Tibial nerve (tissue), 4 donors: ENCODE data around the gene OMP. TPM values are rescaled to one million over a fixed set of nuclear protein-coding genes. Genes with fewer than 3 reads are reported as not detected.

Experiments used
- DNase-seq, 2 donors: peaks; one replicate each; pipeline ENCODE4 v3.0.0-alpha.2; 2019; ENCODE audit warnings: low spot score in 2 of 2
- H3K27ac ChIP-seq, 4 donors: fragments of 200-600 bp; sonication (generic) in 3 of 4; one replicate each; pipeline ENCODE4 v1.5.1; 2017 to 2019; ENCODE audit warnings: mild to moderate bottlenecking in 1 of 4
- H3K27me3 ChIP-seq, 2 donors: fragments of 200-600 bp; sonication (generic) in 1 of 2; one replicate each; pipeline versions ENCODE4 v1.5.1 to v1.6.0; 2017 to 2019
- H3K36me3 ChIP-seq, 3 donors: fragments of 200-600 bp; sonication (generic); one replicate each; pipeline ENCODE4 v1.5.1; 2018 to 2019
- H3K4me1 ChIP-seq, 4 donors: fragments of 200-600 bp; sonication (generic) in 3 of 4; one replicate each; pipeline ENCODE4 v1.5.1; 2017 to 2019
- H3K4me3 ChIP-seq, 4 donors: fragments of 200-600 bp; sonication (generic) in 3 of 4; one replicate each; pipeline ENCODE4 v1.5.1; 2017 to 2019; ENCODE audit warnings: mild to moderate bottlenecking in 1 of 4, moderate library complexity in 1 of 4
- H3K9me3 ChIP-seq, 4 donors: fragments of 200-600 bp; sonication (generic) in 3 of 4; one replicate each; pipeline ENCODE4 v1.5.1; 2017 to 2019
- EP300 ChIP-seq, 2 donors: sonication (generic); formaldehyde crosslinking; IDR thresholded peaks; one replicate each; pipeline ENCODE4 v1.6.1; 2017; ENCODE audit warnings: antibody characterized with exemption in 2 of 2, mild to moderate bottlenecking in 1 of 2
- POLR2A ChIP-seq, 2 donors: fragments of 450-650 bp; IDR thresholded peaks; one replicate each; pipeline ENCODE4 v1.6.1; 2017; ENCODE audit warnings: antibody characterized with exemption in 2 of 2, mild to moderate bottlenecking in 2 of 2, moderate library complexity in 2 of 2
- WGBS, 2 donors: methylation state at CpG; one replicate each; pipeline ENCODE4 v1.1.5; 2018; 5-methylcytosine and 5-hydroxymethylcytosine counted together
- total RNA-seq, 4 donors: library from RNA; depleted of rRNA; stranded (reverse); fragments of >200 nt; gene quantifications; one replicate each; pipeline ENCODE4 v1.1.0, GENCODE V29; 2016
- TF ChIP-seq, protein P1 (sequence below), 5 experiments: fragments of 200-600 bp in 3 of 5; fragments of 450-650 bp in 2 of 5; sonication (generic) in 3 of 5; IDR thresholded peaks; one replicate each; pipeline ENCODE4 v1.5.1; 2016 to 2019; ENCODE audit warnings: antibody characterized with exemption in 5 of 5, mild to moderate bottlenecking in 3 of 5, moderate library complexity in 2 of 5

The OMP gene
- total RNA-seq, 4 donors from 2014 or later, result 9.9 TPM; not detected in 3

DNA sequence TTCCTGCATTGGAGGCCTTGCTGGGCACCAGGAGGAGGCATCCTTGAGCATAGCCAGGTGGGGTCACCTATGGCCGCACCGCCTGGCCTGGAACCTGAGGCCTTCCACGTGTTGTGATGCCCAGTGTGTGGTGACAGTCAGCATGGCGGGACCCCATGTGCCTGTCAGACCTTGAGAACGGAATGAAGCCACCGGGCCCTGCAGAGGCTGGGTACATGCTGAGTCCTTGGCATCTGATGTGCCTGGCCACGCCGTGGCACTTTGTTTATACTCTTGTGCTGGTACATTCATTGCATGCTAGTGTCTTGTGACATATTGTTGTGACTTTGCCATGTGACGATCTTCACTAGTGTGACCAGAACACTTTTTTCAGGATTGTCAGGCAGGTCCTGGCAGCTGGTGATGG lies 16.9 kb downstream of the OMP start:
- Histone ChIP-seq H3K4me3 (no peak overlapping the region), H3K4me1 (no peaks in the 10 kb centered on the region), H3K9me3 (no peaks in the 10 kb centered on the region), H3K36me3 (peaks cover 0 to 99% (median 0%) of the 10 kb centered on the region in 3 donors), H3K27me3 (no peaks in the 10 kb centered on the region), H3K27ac (no peak overlapping the region)
- TF ChIP-seq, protein P1, sequence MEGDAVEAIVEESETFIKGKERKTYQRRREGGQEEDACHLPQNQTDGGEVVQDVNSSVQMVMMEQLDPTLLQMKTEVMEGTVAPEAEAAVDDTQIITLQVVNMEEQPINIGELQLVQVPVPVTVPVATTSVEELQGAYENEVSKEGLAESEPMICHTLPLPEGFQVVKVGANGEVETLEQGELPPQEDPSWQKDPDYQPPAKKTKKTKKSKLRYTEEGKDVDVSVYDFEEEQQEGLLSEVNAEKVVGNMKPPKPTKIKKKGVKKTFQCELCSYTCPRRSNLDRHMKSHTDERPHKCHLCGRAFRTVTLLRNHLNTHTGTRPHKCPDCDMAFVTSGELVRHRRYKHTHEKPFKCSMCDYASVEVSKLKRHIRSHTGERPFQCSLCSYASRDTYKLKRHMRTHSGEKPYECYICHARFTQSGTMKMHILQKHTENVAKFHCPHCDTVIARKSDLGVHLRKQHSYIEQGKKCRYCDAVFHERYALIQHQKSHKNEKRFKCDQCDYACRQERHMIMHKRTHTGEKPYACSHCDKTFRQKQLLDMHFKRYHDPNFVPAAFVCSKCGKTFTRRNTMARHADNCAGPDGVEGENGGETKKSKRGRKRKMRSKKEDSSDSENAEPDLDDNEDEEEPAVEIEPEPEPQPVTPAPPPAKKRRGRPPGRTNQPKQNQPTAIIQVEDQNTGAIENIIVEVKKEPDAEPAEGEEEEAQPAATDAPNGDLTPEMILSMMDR (IDR thresholded peaks at IDR 0.05), result no peak
- TF ChIP-seq POLR2A (IDR thresholded peaks at IDR 0.05) (no peak), EP300 (IDR thresholded peaks at IDR 0.05) (no peak)
- WGBS, 2 donors, result 93% methylated on average over 4 to 9 of the region's 9 CpGs
- no peak for DNase-seq

DNA sequence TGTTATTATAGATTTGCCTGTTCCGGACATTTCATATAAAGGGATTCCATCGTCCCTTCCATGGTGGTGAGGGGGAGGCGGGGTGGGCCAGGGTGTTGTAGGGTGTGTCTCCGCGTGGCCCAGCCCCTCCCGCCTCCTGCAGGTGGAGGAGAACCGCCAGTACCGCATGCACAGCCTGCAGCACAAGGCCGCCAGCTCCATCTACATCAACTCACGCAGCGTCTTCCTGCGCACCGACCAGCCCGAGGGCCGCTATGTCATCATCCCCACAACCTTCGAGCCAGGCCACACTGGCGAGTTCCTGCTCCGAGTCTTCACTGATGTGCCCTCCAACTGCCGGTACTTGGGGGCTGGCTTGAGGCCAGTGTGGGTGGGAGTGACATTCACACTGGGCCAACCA lies 17.9 kb downstream of the OMP start:
- TF ChIP-seq POLR2A (IDR thresholded peaks at IDR 0.05), result no peak
- TF ChIP-seq, protein P1 (IDR thresholded peaks at IDR 0.05), result no peak
- TF ChIP-seq EP300 (IDR thresholded peaks at IDR 0.05), result no peak
- Histone ChIP-seq H3K4me1 (no peaks in the 10 kb centered on the region), H3K9me3 (no peaks in the 10 kb centered on the region), H3K4me3 (no peak overlapping the region), H3K36me3 (peaks cover 0 to 91% (median 0%) of the 10 kb centered on the region in 3 donors), H3K27ac (no peak overlapping the region), H3K27me3 (no peaks in the 10 kb centered on the region)
- WGBS, 2 donors, result 90 to 91% methylated on average over 19 of the region's 19 CpGs
- no peak for DNase-seq

DNA sequence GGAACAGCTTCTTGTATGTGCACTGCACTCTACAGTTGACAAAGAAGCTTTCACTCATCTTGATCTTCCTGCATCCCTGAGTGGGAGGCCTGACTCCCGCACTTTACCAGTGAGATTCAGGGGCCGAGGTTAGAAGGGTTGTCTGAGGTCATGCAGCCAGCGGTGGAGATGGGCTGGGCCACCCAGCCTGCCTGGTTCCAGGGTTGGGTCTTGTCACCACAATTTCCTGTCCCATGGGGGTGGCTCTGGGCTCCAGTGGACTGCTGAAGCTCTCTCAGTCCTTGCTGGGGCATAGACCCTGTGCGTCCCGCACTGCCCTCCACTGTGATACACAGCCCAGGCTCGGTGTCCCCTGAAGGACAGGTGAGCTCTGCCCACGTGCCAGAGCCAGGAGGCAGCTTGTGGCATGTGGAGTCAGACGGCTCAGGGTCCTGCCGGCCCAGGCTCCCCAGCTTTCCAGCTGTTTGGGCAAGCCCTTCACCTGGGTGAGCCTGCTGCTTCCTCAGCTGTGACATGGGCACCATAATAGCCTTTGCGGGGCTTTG lies 18.5 kb downstream of the OMP start:
- H3K4me3 ChIP-seq, result no peak overlapping the region
- peaks cover 0 to 85% (median 0%) of the 10 kb centered on the region in 3 donors for H3K36me3 ChIP-seq
- no peaks in the 10 kb centered on the region for H3K4me1 ChIP-seq
- WGBS, 2 donors, result 75 to 81% methylated on average over 3 to 10 of the region's 10 CpGs
- H3K27me3 ChIP-seq, result no peaks in the 10 kb centered on the region
- DNase-seq, result no peak
- no peaks in the 10 kb centered on the region for H3K9me3 ChIP-seq
- H3K27ac ChIP-seq, result no peak overlapping the region
- TF ChIP-seq POLR2A (IDR thresholded peaks at IDR 0.05) (no peak), EP300 (IDR thresholded peaks at IDR 0.05) (no peak)
- TF ChIP-seq, protein P1 (IDR thresholded peaks at IDR 0.05), result no peak

DNA sequence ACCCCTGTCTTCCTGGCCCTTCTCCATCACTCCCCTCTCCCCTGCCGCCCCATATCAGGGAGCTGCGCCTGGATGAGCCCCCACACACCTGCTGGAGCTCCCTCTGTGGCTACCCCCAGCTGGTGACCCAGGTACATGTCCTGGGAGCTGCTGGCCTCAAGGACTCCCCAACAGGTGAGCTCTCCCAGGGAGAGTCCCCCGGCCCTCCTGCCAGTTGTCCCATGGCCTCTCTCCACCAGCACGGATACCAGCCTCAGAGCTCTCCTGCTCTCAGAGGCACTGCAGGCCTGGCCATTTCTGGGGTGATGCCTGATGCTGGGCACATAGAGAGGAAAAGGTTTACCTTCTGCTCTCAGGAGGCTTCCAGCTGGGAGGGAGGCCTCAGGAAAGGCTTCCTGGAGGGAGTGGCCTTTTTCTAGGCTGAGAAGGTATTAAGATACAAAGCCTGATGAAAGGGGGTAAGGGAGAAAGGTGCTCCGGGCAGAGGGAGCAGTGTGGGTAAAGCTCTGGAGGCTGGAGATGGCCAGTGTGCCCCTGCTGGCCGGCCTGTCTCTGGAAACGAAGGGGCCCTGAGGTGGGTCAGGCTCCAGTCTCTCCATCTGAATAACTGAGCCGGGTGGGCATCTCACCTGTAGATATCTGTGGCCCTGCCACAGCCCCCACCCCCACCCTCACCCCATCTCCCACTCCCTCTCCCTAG lies 19.4 kb downstream of the OMP start:
- Histone ChIP-seq H3K27ac (no peak overlapping the region), H3K4me1 (peaks cover 0 to 5% (median 2%) of the 10 kb centered on the region in 4 donors), H3K36me3 (peaks cover 0 to 78% (median 0%) of the 10 kb centered on the region in 3 donors), H3K27me3 (no peaks in the 10 kb centered on the region), H3K9me3 (no peaks in the 10 kb centered on the region), H3K4me3 (no peak overlapping the region)
- TF ChIP-seq POLR2A (IDR thresholded peaks at IDR 0.05) (no peak), EP300 (IDR thresholded peaks at IDR 0.05) (no peak)
- TF ChIP-seq, protein P1 (IDR thresholded peaks at IDR 0.05), result no peak
- 92 to 95% methylated on average over 6 to 8 of the region's 8 CpGs for WGBS, 2 donors
- DNase-seq, result no peak

DNA sequence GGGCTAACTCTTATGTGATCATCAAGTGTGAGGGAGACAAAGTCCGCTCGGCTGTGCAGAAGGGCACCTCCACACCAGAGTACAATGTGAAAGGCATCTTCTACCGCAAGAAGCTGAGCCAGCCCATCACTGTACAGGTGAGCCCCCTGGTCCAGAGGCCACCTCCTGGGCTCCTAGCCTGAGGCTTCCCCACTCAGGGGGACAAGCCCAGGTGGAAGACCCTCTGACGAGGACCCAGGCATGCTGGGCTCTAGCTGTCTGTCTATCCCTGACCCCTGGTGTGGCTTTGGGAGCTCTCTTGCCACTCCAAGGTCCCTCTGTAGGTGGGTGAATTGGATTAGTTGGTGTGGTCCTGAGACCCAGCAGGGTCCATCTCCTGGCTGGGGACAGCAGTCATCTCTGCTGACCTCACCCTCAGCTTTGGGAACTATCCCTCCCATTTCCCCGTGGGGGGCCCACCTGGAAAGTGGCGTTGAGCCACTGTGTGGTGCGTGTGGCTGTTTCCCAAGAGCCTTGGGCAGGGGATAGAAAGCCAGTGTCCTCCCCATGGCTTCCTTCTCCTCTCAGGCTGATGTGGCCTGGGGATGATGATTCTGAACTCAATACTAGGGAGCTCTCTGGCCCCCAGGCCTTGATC lies 20.1 kb downstream of the OMP start:
- no peak overlapping the region for H3K27ac ChIP-seq
- 82 to 83% methylated on average over 5 to 7 of the region's 7 CpGs for WGBS, 2 donors
- no peak for DNase-seq
- no peak for TF ChIP-seq POLR2A (IDR thresholded peaks at IDR 0.05)
- TF ChIP-seq, protein P1 (IDR thresholded peaks at IDR 0.05), result no peak
- no peaks in the 10 kb centered on the region for H3K27me3 ChIP-seq
- no peak overlapping the region for H3K4me3 ChIP-seq
- no peaks in the 10 kb centered on the region for H3K9me3 ChIP-seq
- peaks cover 0 to 71% (median 0%) of the 10 kb centered on the region in 3 donors for H3K36me3 ChIP-seq
- H3K4me1 ChIP-seq, result peaks cover 0 to 11% (median 6%) of the 10 kb centered on the region in 4 donors
